Measurements from ENCODE around the gene MUC13.

DNA sequence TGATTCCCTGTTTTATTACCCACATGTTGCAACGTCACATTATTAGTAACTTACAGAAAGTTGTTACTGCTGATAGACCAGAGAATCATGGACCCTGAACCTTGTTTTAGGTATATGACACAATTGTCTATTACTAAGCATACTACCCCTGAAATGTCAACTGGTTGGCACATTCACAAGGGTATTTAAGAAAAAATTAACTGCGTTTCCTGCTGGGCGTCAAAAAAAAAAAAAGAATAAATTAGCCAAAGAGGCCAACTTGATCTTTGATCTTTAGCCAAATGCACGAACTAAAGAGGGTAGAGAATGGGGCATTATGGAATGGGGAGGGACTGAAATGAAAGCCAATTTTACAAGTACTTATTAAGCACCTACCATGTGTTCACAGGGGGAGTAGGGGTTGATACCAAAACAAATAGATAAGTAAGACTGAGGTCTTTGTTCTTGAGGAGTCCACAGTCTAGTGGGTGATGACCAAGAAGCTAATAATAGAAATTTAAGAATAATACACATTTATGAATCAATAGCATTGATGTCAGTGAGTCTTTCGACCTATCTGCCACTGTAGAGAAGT lies 17.8 kb upstream of the MUC13 start:
- TF ChIP-seq, protein P1, sequence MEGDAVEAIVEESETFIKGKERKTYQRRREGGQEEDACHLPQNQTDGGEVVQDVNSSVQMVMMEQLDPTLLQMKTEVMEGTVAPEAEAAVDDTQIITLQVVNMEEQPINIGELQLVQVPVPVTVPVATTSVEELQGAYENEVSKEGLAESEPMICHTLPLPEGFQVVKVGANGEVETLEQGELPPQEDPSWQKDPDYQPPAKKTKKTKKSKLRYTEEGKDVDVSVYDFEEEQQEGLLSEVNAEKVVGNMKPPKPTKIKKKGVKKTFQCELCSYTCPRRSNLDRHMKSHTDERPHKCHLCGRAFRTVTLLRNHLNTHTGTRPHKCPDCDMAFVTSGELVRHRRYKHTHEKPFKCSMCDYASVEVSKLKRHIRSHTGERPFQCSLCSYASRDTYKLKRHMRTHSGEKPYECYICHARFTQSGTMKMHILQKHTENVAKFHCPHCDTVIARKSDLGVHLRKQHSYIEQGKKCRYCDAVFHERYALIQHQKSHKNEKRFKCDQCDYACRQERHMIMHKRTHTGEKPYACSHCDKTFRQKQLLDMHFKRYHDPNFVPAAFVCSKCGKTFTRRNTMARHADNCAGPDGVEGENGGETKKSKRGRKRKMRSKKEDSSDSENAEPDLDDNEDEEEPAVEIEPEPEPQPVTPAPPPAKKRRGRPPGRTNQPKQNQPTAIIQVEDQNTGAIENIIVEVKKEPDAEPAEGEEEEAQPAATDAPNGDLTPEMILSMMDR (IDR thresholded peaks at IDR 0.05) = no peak
- TF ChIP-seq POLR2A (IDR thresholded peaks at IDR 0.05) = no peak
